H1 (cell line): ENCODE data around the gene LHCGR. TPM values are rescaled to one million over a fixed set of nuclear protein-coding genes. Genes with fewer than 3 reads are reported as not detected.

Experiments used
- BCL11A ChIP-seq, 2 experiments: IDR thresholded peaks; one replicate each; pipeline ENCODE4 v1.6.1; 2011; ENCODE audit warnings: low read depth in 2 of 2, low read length in 2 of 2, mild to moderate bottlenecking in 2 of 2
- EGR1 ChIP-seq: IDR thresholded peaks from 2 replicates; pipeline ENCODE4 v1.6.1; 2011; ENCODE audit warnings: low read depth, low read length, borderline replicate concordance
- EP300 ChIP-seq, 2 experiments: IDR thresholded peaks; 1 replicate in 1 of 2; 2 replicates in 1 of 2; pipeline ENCODE4 v1.6.1; 2011 to 2012; ENCODE audit warnings: low read depth in 2 of 2, low read length in 2 of 2, mild to moderate bottlenecking in 2 of 2, borderline replicate concordance in 1 of 2, inconsistent platforms in 1 of 2, moderate library complexity in 1 of 2
- HDAC6 ChIP-seq: IDR thresholded peaks from one replicate; pipeline ENCODE4 v1.7.1; 2012; ENCODE audit warnings: low read depth, mild to moderate bottlenecking, inconsistent platforms, low read length, moderate library complexity
- NANOG ChIP-seq: IDR thresholded peaks from 2 replicates; pipeline ENCODE4 v1.6.1; 2011; ENCODE audit warnings: low read length, low read depth, mild to moderate bottlenecking, inconsistent platforms; ENCODE audit not compliant: insufficient read depth, poor library complexity, severe bottlenecking
- TEAD4 ChIP-seq: IDR thresholded peaks from 2 replicates; pipeline ENCODE4 v1.6.1; 2012; ENCODE audit warnings: low read depth, low read length, inconsistent platforms, mixed read lengths
- polyA plus RNA-seq, 7 experiments: library from polyadenylated mRNA; depleted of rRNA in 3 of 7; stranded (reverse) in 5 of 7; unstranded in 2 of 7; fragments of >200 nt in 5 of 7; fragments of 200-250 nt in 2 of 7; gene quantifications; 1 replicate in 5 of 7; 2 replicates in 1 of 7; 4 replicates in 1 of 7; pipeline versions ENCODE4 v1.2.1 to v1.2.3, GENCODE V29; 2011 to 2013; ENCODE audit warnings: missing spikeins in 2 of 7, mixed read lengths in 2 of 7
- total RNA-seq: library from RNA; stranded (reverse); fragmentation: NEBNext Ultra II Directional; extraction: Animal tissue kit (Norgen Biotek cat#: 25700); gene quantifications from 2 replicates; pipeline ENCODE4 v1.2.1, GENCODE V29; 2021
- TF ChIP-seq, protein P1 (sequence below): IDR thresholded peaks from 2 replicates; pipeline ENCODE4 v1.6.1; 2012; ENCODE audit warnings: low read length, inconsistent platforms

The LHCGR gene
- total and polyA plus RNA-seq, 2 of the 8 experiments (the other 6 are each of a cell fraction or from before 2014, with no cell fraction given) = 0.30 to 0.73 TPM

DNA sequence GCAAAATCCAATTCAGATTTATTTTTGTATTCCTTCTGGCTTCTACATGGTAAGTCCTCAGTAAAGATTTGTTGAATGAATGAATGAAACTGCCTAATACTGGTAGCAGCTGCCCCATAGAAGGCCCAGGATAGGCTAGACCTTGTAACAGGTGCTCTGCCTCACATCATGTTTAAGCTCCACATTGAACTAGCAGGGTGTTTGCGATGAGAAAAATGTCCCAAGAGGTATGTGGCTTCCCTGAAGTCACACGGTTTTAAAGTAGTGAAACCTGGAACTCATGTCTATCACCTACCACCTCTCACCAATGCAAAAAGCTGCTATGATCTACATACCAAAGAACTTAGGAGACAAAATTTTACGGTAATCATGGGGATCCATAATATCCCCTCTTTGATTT lies 765 bp upstream of the LHCGR start (continued):
- TF ChIP-seq NANOG (no peak), EP300 (IDR thresholded peaks at IDR 0.05; ENCODE audit: borderline replicate concordance in 1 of 2, low read depth in 2 of 2, low read length in 2 of 2) (no peak), BCL11A (IDR thresholded peaks at IDR 0.05; ENCODE audit: low read depth in 2 of 2, low read length in 2 of 2) (no peak), HDAC6 (no peak), TEAD4 (no peak), EGR1 (no peak)
- TF ChIP-seq, protein P1, sequence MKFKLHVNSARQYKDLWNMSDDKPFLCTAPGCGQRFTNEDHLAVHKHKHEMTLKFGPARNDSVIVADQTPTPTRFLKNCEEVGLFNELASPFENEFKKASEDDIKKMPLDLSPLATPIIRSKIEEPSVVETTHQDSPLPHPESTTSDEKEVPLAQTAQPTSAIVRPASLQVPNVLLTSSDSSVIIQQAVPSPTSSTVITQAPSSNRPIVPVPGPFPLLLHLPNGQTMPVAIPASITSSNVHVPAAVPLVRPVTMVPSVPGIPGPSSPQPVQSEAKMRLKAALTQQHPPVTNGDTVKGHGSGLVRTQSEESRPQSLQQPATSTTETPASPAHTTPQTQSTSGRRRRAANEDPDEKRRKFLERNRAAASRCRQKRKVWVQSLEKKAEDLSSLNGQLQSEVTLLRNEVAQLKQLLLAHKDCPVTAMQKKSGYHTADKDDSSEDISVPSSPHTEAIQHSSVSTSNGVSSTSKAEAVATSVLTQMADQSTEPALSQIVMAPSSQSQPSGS = no peak
